Fibroblast of lung (primary cell): ENCODE data around the gene CBFA2T3.

Experiments used
- EZH2 ChIP-seq: IDR thresholded peaks from 2 replicates; pipeline ENCODE4 v1.5.1; 2012; ENCODE audit warnings: low read length, control low read depth, mild to moderate bottlenecking; ENCODE audit errors: missing control alignments
- TF ChIP-seq, protein P1 (sequence below), 2 donors: IDR thresholded peaks in 1 of 2; conservative IDR thresholded peaks in 1 of 2; 1 replicate in 1 of 2; 2 replicates in 1 of 2; pipeline ENCODE4 v1.5.1; 2011 to 2012; ENCODE audit warnings: low read length in 2 of 2, control low read depth in 1 of 2, inconsistent platforms in 1 of 2, low read depth in 1 of 2, mild to moderate bottlenecking in 1 of 2

DNA sequence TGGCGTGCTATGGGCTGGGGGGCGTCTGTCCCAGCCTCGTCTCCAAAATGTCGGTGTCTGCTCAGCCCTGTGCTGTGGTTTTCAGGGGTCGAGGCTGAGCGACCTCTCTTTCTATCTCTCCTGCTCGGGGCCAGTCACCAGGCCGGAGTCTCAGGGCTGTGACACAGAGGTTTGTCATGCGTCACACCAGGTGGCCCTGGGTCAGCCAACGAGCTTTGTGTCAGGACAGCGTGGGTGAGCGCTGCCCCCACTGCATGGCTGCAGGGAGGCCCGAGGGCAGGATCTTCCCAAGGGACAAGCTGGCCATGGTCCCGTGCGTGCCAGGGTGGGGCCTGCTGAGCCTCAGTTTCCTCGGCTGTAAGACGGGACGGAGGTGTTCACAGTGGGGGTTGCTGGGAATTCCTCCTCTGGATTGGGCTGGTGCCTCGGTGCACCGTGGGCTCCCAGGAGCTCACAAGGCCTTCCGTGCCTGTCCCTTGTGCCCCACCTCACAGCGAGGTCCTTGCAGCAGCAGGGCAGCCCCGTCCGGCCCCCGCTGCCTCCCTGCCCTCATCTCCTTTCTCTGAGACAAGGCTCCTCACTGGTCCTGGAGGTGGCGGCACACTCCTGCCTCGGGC, 50.5 kb downstream of the CBFA2T3 start:
- TF ChIP-seq, protein P1, sequence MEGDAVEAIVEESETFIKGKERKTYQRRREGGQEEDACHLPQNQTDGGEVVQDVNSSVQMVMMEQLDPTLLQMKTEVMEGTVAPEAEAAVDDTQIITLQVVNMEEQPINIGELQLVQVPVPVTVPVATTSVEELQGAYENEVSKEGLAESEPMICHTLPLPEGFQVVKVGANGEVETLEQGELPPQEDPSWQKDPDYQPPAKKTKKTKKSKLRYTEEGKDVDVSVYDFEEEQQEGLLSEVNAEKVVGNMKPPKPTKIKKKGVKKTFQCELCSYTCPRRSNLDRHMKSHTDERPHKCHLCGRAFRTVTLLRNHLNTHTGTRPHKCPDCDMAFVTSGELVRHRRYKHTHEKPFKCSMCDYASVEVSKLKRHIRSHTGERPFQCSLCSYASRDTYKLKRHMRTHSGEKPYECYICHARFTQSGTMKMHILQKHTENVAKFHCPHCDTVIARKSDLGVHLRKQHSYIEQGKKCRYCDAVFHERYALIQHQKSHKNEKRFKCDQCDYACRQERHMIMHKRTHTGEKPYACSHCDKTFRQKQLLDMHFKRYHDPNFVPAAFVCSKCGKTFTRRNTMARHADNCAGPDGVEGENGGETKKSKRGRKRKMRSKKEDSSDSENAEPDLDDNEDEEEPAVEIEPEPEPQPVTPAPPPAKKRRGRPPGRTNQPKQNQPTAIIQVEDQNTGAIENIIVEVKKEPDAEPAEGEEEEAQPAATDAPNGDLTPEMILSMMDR (conservative IDR thresholded peaks at IDR 0.05 in 1 of 2, IDR thresholded peaks at IDR 0.05 in 1 of 2; ENCODE audit: low read depth in 1 of 2, low read length in 2 of 2), result no peak
- TF ChIP-seq EZH2, result no peak
